Gastrocnemius medialis (tissue), 4 donors: ENCODE results near the gene NCK2.

Experiments used
- POLR2A ChIP-seq, 2 donors: fragments of 450-650 bp; IDR thresholded peaks; one replicate each; pipeline ENCODE4 v1.6.1; 2017; ENCODE audit warnings: antibody characterized with exemption in 2 of 2, mild to moderate bottlenecking in 2 of 2, moderate library complexity in 2 of 2
- TF ChIP-seq, protein P1 (sequence below), 5 experiments: fragments of 450-650 bp in 3 of 5; fragments of 200-600 bp in 2 of 5; sonication (generic) in 2 of 5; IDR thresholded peaks in 4 of 5; conservative IDR thresholded peaks in 1 of 5; 1 replicate in 4 of 5; 2 replicates in 1 of 5; pipeline ENCODE4 v1.5.1; 2016 to 2019; ENCODE audit warnings: antibody characterized with exemption in 5 of 5, mild to moderate bottlenecking in 3 of 5, moderate library complexity in 3 of 5

- TF ChIP-seq, protein P1, sequence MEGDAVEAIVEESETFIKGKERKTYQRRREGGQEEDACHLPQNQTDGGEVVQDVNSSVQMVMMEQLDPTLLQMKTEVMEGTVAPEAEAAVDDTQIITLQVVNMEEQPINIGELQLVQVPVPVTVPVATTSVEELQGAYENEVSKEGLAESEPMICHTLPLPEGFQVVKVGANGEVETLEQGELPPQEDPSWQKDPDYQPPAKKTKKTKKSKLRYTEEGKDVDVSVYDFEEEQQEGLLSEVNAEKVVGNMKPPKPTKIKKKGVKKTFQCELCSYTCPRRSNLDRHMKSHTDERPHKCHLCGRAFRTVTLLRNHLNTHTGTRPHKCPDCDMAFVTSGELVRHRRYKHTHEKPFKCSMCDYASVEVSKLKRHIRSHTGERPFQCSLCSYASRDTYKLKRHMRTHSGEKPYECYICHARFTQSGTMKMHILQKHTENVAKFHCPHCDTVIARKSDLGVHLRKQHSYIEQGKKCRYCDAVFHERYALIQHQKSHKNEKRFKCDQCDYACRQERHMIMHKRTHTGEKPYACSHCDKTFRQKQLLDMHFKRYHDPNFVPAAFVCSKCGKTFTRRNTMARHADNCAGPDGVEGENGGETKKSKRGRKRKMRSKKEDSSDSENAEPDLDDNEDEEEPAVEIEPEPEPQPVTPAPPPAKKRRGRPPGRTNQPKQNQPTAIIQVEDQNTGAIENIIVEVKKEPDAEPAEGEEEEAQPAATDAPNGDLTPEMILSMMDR (IDR thresholded peaks at IDR 0.05 in 4 of 5, conservative IDR thresholded peaks at IDR 0.05 in 1 of 5) = no peak
- TF ChIP-seq POLR2A (IDR thresholded peaks at IDR 0.05) = no peak
Measured at GRCh38 chr2:105787376-105788318, 42.9 kb downstream of the NCK2 start.
